SW480 (cell line): Measurements from ENCODE around the gene UBXN7.
"Not testable (repeated sequence)": the region's sequence is repeated elsewhere in the genome, so short reads cannot be mapped to it uniquely, and the experiment has no call there.

Source experiments
- DNase-seq: peaks from one replicate; pipeline ENCODE4 v3.0.0-alpha.2; 2016; ENCODE audit warnings: low spot score

Gene UBXN7

DNA sequence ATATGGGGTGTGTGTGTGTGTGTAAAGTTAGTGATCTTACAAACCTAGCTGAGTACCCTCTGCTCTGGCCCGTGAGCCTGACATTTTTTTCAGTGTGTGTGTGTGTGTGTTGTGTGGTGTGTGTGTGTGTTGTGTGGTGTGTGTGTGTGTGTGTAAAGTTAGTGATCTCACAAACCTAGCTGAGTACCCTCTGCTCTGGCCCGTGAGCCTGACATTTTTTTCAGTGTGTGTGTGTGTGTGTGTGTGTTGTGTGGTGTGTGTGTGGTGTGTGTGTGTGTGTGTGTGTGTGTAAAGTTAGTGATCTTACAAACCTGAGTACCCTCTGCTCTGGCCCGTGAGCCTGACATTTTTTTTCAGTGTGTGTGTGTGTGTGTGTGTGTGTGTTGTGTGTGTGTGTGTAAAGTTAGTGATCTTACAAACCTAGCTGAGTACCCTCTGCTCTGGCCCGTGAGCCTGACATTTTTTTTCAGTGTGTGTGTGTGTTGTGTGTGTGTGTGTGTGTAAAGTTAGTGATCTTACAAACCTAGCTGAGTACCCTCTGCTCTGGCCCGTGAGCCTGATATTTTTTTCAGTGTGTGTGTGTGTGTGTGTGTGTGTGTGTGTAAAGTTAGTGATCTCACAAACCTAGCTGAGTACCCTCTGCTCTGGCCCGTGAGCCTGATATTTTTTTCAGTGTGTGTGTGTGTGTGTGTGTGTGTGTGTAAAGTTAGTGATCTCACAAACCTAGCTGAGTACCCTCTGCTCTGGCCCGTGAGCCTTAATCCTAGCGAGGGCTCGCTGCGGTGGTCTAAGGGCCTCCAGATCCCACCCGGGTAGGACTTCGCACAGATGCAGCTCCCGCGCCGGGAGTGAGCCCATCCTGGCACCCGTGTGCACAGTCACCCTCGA lies 115.2 kb downstream of the UBXN7 start:
- not testable (repeated sequence) for DNase-seq

- no peak for DNase-seq
Observed at GRCh38 chr3:196315821-196316220, 116.4 kb downstream of the UBXN7 start.

- no peak for DNase-seq
Observed at GRCh38 chr3:196314597-196314996, 117.6 kb downstream of the UBXN7 start.

- DNase-seq = not testable (repeated sequence)
Observed at GRCh38 chr3:196314086-196314485, 118.1 kb downstream of the UBXN7 start.

DNA sequence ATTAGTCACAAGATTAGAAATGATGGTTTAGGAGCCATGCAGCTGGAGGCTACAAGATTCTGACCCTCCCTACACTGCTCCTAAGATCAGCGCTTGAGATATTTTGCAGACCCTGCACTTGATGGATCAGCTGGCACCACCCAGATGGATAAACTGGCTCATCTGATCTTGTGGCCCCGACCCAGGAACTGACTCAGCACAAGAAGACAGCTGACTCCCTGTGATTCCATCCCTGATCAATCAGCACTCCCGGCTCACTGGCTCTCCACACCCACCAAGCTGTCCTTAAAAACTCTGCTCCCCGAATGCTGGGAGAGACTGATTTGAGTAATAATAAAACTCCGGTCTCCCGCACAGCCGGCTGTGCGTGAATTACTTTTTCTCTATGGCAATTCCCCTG lies 129.3 kb downstream of the UBXN7 start:
- DNase-seq = not testable (repeated sequence)

DNA sequence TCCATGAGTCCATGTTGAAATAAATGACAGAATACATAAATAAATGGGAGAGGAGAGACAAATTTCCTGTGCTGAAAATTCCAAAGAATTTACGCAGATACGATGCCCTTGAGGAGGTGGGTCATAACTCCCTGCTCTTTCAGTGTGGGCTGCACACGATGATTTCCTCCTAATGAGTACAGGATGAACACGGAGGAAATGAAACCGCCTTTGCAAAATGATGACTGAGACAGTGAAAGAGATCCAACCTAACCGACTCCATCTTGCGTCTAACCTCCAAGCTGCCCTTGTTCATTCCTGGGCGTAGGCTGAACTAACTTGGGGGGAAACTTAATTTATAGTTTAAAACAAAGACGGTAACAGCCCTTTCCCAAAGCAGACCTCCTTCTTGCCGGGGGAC lies 129.7 kb downstream of the UBXN7 start:
- DNase-seq = not testable (repeated sequence)

DNA sequence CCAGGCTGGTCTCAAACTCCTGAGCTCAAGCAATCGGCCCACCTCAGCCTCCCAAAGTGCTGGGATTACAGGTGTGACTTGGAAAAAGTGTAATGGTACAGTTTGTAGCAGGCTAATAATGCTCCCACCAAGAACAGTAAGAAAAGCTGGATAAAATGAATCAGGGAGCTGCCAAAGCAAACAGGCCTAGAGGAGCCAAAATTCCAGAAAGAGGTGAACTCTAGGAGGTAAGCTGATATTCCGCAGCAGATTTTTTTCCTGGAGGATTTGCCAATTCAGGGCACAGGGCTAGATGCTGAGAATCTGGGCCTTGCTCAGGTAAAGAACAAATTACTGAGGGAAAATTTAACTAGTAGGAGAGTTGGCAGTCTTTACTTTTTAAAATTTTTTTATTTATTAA lies 133.7 kb downstream of the UBXN7 start:
- DNase-seq = no peak
